GM23338 (cell line): ENCODE measurements around the gene TRIM67. TPM values are rescaled to one million over a fixed set of nuclear protein-coding genes. Genes with fewer than 3 reads are reported as not detected.

ENCODE experiments used
- ATAC-seq: fragments of 200-7000 bp; cut with Tn5 transposase; 3 replicates; pipeline ENCODE4 v1.9.1; 2020
- DNase-seq: peaks from one replicate; pipeline ENCODE4 v3.0.0-alpha.2; 2015; ENCODE audit warnings: low spot score
- H2AFZ ChIP-seq: fragments of 200-600 bp; sonication (generic); 2 replicates; pipeline ENCODE4 v1.8.0; 2016; ENCODE audit warnings: antibody characterized with exemption, mild to moderate bottlenecking, moderate library complexity
- H3F3A ChIP-seq: fragments of 200-600 bp; sonication (generic); replicated peaks from 2 replicates; pipeline ENCODE4 v1.8.0; 2017; ENCODE audit warnings: antibody characterized with exemption, mixed run types, low read depth
- H3K27ac ChIP-seq: fragments of 200-600 bp; sonication (generic); 2 replicates; pipeline ENCODE4 v1.6.1; 2016; ENCODE audit warnings: low read depth
- H3K27me3 ChIP-seq: fragments of 200-600 bp; sonication (generic); 2 replicates; pipeline ENCODE4 v1.8.0; 2016; ENCODE audit warnings: mild to moderate bottlenecking, mixed run types, moderate library complexity; ENCODE audit not compliant: insufficient read depth
- H3K36me3 ChIP-seq: fragments of 200-600 bp; sonication (generic); 2 replicates; pipeline ENCODE4 v1.8.0; 2016; ENCODE audit warnings: mild to moderate bottlenecking; ENCODE audit not compliant: insufficient read depth
- H3K4me1 ChIP-seq: fragments of 200-600 bp; sonication (generic); 2 replicates; pipeline ENCODE4 v1.8.0; 2016; ENCODE audit warnings: mild to moderate bottlenecking, moderate library complexity; ENCODE audit not compliant: insufficient read depth
- H3K4me2 ChIP-seq: fragments of 200-600 bp; sonication (generic); 2 replicates; pipeline ENCODE4 v1.7.1; 2017; ENCODE audit warnings: mixed run types
- H3K4me3 ChIP-seq: fragments of 200-600 bp; sonication (generic); 2 replicates; pipeline ENCODE4 v1.6.1; 2016; ENCODE audit warnings: mixed run types
- H3K79me2 ChIP-seq: fragments of 200-600 bp; sonication (generic); replicated peaks from 2 replicates; pipeline ENCODE4 v1.8.0; 2017; ENCODE audit warnings: mild to moderate bottlenecking; ENCODE audit not compliant: insufficient read depth
- H3K9me2 ChIP-seq: fragments of 200-600 bp; sonication (generic); 2 replicates; pipeline ENCODE4 v1.8.0; 2017; ENCODE audit not compliant: insufficient read depth
- H4K20me1 ChIP-seq: fragments of 200-600 bp; sonication (generic); replicated peaks from 2 replicates; pipeline ENCODE4 v1.8.0; 2017; ENCODE audit warnings: mild to moderate bottlenecking; ENCODE audit not compliant: insufficient read depth
- H3K27ac Mint-ChIP-seq: 2 replicates; pipeline ENCODE4 v1.8.0; 2020; ENCODE audit warnings: inconsistent platforms, mild to moderate bottlenecking, moderate library complexity, mixed read lengths
- H3K27me3 Mint-ChIP-seq: 3 replicates; pipeline ENCODE4 v1.8.0; 2022; ENCODE audit warnings: low read depth, mild to moderate bottlenecking, moderate library complexity, mixed read lengths, inconsistent platforms; ENCODE audit not compliant: insufficient read depth, poor library complexity
- H3K36me3 Mint-ChIP-seq: 3 replicates; pipeline ENCODE4 v1.8.0; 2021; ENCODE audit warnings: low read depth, mild to moderate bottlenecking, inconsistent platforms, moderate library complexity, mixed read lengths
- H3K4me1 Mint-ChIP-seq: 3 replicates; pipeline ENCODE4 v1.8.0; 2020; ENCODE audit warnings: mild to moderate bottlenecking, inconsistent platforms, mixed read lengths
- H3K4me3 Mint-ChIP-seq: 3 replicates; pipeline ENCODE4 v1.8.0; 2021; ENCODE audit warnings: moderate library complexity, mild to moderate bottlenecking, inconsistent platforms, mixed read lengths
- H3K9me3 Mint-ChIP-seq: 3 replicates; pipeline ENCODE4 v1.8.0; 2020; ENCODE audit warnings: moderate library complexity, mild to moderate bottlenecking, inconsistent platforms, mixed read lengths
- ETS1 ChIP-seq: IDR thresholded peaks from 2 replicates; pipeline ENCODE4 v1.6.1; 2016; ENCODE audit warnings: antibody characterized with exemption
- JUNB ChIP-seq: IDR thresholded peaks from one replicate; pipeline ENCODE4 v1.6.1; 2016; ENCODE audit warnings: antibody characterized with exemption; ENCODE audit not compliant: unreplicated experiment
- NANOG ChIP-seq: IDR thresholded peaks from 2 replicates; pipeline ENCODE4 v1.6.1; 2016; ENCODE audit warnings: antibody characterized with exemption, borderline replicate concordance
- REST ChIP-seq: IDR thresholded peaks from one replicate; pipeline ENCODE4 v1.6.1; 2018; ENCODE audit warnings: antibody characterized with exemption; ENCODE audit not compliant: unreplicated experiment
- ZNF462 ChIP-seq: fragments of 250-450 bp; sonication (Bioruptor Pico); IDR thresholded peaks from 2 replicates; pipeline ENCODE4 v1.5.0; 2020; ENCODE audit warnings: mild to moderate bottlenecking, moderate library complexity
- polyA plus RNA-seq: library from polyadenylated mRNA; unstranded; fragments of >200 nt; fragmentation: Nextera tagmentation; extraction: Ambion mirVana; gene quantifications from 2 replicates; pipeline ENCODE4 v1.2.1, GENCODE V29; 2016
- total RNA-seq: library from RNA; depleted of rRNA; stranded (reverse); fragments of >200 nt; shearing (Covaris generic); gene quantifications from 2 replicates; pipeline ENCODE4 v1.2.3, GENCODE V29; 2014

TRIM67 gene
- total and polyA plus RNA-seq, 2 experiments from 2014 or later, result 0.03 TPM; not detected in 1

- no peak overlapping the region for H3K4me3 Mint-ChIP-seq
These were observed 33.1 kb downstream of the TRIM67 start for GRCh38 chr1:231194843-231195516.

More at GRCh38 chr1:231194843-231195516, 33.1 kb downstream of the TRIM67 start:
- no peak overlapping the region for H3K4me2 ChIP-seq
- H3K79me2 ChIP-seq, result no peaks in the 10 kb centered on the region
- no peak overlapping the region for H3K27ac ChIP-seq
- H3K27me3 ChIP-seq, result no peaks in the 10 kb centered on the region
- H4K20me1 ChIP-seq, result no peaks in the 10 kb centered on the region
- Mint-ChIP-seq H3K27ac (no peak overlapping the region), H3K4me1 (peaks cover 3% of the 10 kb centered on the region; the same call in 2 of the 3 replicates), H3K9me3 (peaks cover 6% of the 10 kb centered on the region; the same call in 1 of the 3 replicates), H3K27me3 (peaks cover 11% of the 10 kb centered on the region), H3K36me3 (0 out of 3 replicates have a peak, but pooled peaks cover under 1% of the 10 kb centered on the region)
- ATAC-seq, result no peak
- no peaks in the 10 kb centered on the region for H3K9me2 ChIP-seq
- no peaks in the 10 kb centered on the region for H3K36me3 ChIP-seq
- no peaks in the 10 kb centered on the region for H3K4me1 ChIP-seq
- H3F3A ChIP-seq, result no peaks in the 10 kb centered on the region
- H2AFZ ChIP-seq, result no peak overlapping the region
- H3K4me3 ChIP-seq, result no peak overlapping the region
- DNase-seq, result no peak
- TF ChIP-seq ZNF462 (CRISPR knock-in tag) (no peak), REST (no peak), JUNB (no peak), NANOG (no peak), ETS1 (no peak)
